Neural crest cell (in vitro differentiated cells): ENCODE measurements around the gene RASGRP4. TPM values are rescaled to one million over a fixed set of nuclear protein-coding genes. Genes with fewer than 3 reads are reported as not detected.

Experiments
- DNase-seq: peaks from one replicate; pipeline ENCODE4 v3.0.0; 2021; ENCODE audit warnings: low read depth, mixed read lengths, low spot score
- H3K27ac Mint-ChIP-seq: one replicate; pipeline ENCODE4 v1.8.0; 2021; ENCODE audit warnings: mild to moderate bottlenecking, mixed read lengths; ENCODE audit not compliant: unreplicated experiment
- H3K27me3 Mint-ChIP-seq: 2 replicates; pipeline ENCODE4 v1.8.0; 2021; ENCODE audit warnings: low read depth, mild to moderate bottlenecking, mixed read lengths
- H3K36me3 Mint-ChIP-seq: 2 replicates; pipeline ENCODE4 v1.8.0; 2021; ENCODE audit warnings: low read depth, mild to moderate bottlenecking, mixed read lengths
- H3K4me1 Mint-ChIP-seq: 2 replicates; pipeline ENCODE4 v1.8.0; 2021; ENCODE audit warnings: mixed read lengths
- H3K4me3 Mint-ChIP-seq: one replicate; pipeline ENCODE4 v1.8.0; 2021; ENCODE audit warnings: mild to moderate bottlenecking, mixed read lengths
- H3K9me3 Mint-ChIP-seq: 2 replicates; pipeline ENCODE4 v1.8.0; 2021; ENCODE audit warnings: mixed read lengths
- total RNA-seq: library from RNA; stranded (reverse); gene quantifications from 2 replicates; pipeline ENCODE4 v1.2.1, GENCODE V29; 2021
- TF ChIP-seq, protein P1 (sequence below): fragments of 200-600 bp; sonication (generic); conservative IDR thresholded peaks from 2 replicates; pipeline ENCODE4 v1.5.0; 2021; ENCODE audit warnings: antibody characterized with exemption, mild to moderate bottlenecking

The RASGRP4 gene
- total RNA-seq, 1 donor from 2014 or later, result 0.58 TPM

DNA sequence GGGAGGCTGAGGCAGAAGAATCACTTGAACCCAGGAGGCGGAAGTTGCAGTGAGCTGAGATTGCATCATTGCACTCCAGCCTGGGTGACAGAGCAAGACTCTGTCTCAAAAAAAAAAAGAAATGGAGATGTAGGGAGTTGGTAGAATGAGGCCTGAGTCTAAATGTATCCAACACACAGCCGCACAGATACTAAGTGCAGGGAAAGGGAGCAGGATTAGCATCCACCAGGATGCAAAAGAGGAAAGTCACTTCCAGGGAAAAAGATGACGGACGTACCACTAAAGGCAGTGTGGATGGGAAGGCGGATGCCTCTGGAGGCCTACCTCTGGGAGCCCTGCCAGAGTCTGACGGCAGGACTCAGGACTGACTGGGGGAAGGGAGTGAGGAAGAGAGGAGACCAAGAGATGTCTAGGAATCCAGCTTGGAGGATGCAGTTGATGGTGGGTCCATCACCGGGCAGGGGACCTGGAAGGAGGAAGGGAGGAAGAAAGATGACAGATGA is 16.3 kb downstream of the RASGRP4 start:
- Mint-ChIP-seq H3K9me3 (no peaks in the 10 kb centered on the region), H3K36me3 (no peaks in the 10 kb centered on the region), H3K27me3 (no peaks in the 10 kb centered on the region), H3K4me1 (no peaks in the 10 kb centered on the region), H3K27ac (no peak overlapping the region), H3K4me3 (no peak overlapping the region)
- TF ChIP-seq, protein P1, sequence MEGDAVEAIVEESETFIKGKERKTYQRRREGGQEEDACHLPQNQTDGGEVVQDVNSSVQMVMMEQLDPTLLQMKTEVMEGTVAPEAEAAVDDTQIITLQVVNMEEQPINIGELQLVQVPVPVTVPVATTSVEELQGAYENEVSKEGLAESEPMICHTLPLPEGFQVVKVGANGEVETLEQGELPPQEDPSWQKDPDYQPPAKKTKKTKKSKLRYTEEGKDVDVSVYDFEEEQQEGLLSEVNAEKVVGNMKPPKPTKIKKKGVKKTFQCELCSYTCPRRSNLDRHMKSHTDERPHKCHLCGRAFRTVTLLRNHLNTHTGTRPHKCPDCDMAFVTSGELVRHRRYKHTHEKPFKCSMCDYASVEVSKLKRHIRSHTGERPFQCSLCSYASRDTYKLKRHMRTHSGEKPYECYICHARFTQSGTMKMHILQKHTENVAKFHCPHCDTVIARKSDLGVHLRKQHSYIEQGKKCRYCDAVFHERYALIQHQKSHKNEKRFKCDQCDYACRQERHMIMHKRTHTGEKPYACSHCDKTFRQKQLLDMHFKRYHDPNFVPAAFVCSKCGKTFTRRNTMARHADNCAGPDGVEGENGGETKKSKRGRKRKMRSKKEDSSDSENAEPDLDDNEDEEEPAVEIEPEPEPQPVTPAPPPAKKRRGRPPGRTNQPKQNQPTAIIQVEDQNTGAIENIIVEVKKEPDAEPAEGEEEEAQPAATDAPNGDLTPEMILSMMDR, result no peak
- no peak for DNase-seq

DNA sequence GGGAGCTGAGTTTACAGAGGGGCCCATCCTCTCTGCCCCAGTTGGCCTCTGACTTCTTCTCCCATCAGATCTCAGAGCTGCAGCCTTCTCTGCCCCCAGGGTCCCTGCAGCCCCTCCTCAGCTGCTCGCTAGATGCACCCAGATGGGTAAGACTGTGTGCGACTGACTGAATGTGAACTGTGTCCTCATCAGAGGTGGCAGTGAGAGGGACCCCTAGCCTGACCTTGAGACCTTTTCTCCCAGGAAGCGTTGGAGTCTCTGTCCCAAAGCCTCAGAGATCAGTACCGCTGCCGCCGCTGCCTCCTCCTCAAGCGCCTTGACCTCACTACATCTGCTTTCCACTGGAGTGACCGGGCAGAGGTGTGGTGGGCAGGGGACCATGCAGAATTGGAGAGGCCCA is 20.7 kb downstream of the RASGRP4 start:
- DNase-seq, result no peak
- H3K27me3 Mint-ChIP-seq, result peaks cover 3% of the 10 kb centered on the region
- H3K9me3 Mint-ChIP-seq, result no peaks in the 10 kb centered on the region
- TF ChIP-seq, protein P1, result no peak
- no peak overlapping the region for H3K27ac Mint-ChIP-seq
- peak overlapping the region; percentile 59 for H3K4me3 Mint-ChIP-seq
- H3K4me1 Mint-ChIP-seq, result peaks cover 4% of the 10 kb centered on the region
- no peaks in the 10 kb centered on the region for H3K36me3 Mint-ChIP-seq

DNA sequence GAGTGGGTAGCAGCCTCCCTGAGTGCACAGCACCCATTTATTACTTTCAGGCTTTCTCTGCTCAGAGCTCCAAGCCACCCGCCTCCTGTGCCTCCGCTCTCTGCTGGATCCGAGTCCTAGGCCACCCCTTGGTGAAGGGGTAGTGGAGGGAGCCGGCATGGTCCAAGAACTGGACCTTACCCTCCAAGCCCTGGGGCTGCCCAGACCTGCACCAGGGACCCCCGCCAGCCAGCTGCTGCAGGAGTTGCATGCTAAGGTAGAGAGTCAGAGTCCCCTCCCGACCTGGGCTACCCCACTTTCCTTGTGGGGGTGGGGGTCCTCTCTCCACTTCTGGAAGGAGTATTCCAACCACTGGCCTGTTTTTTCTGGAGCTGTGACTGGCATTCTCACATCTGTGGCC is 21.2 kb downstream of the RASGRP4 start:
- Mint-ChIP-seq H3K4me1 (peaks cover 4% of the 10 kb centered on the region), H3K27me3 (peaks cover 5% of the 10 kb centered on the region), H3K27ac (no peak overlapping the region), H3K9me3 (no peaks in the 10 kb centered on the region), H3K36me3 (no peaks in the 10 kb centered on the region), H3K4me3 (peak overlapping the region; percentile 59)
- TF ChIP-seq, protein P1, result no peak
- no peak for DNase-seq

DNA sequence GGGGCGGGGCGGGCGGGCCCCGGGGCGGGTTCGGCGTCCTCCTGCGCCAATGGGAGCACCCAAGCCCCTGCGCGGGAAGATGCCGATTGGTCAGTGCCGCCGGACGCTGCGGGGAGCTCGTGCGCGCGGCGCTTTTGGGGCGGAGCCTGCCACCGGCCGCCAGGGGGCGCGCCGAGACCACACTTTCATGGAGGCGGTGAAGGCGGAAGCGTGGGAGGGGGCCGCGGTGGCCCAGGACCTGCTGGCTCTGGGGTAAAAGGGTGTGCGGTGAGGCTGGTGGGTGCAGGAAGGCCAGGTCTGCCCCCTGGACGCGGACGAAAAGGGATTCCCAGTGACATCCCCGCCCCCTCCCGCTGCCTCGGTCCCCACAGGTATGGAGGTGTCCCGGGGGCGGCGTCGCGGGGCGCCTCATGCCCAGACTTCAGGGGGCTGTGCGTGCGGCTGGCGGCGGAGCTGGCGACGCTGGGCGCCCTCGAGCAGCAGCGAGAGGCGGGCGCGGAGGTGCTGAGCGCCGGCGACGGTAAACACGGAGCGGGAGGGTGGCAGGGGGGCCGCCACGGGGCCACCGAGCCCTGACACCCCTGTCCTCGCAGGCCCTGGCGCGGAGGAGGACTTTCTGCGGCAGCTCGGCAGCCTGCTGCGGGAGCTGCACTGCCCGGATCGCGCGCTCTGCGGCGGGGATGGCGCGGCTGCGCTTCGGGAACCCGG is 22.9 kb downstream of the RASGRP4 start, which contains the start of gene FAM98C:
Gene FAM98C (plus strand): TSS at position 127 of the 708 bp plus-strand sequence. CDS start 61 bp downstream, at position 188.
- DNase-seq, result peak; percentile 99
- TF ChIP-seq, protein P1, result peak; percentile 100
- Mint-ChIP-seq H3K27ac (no peak within 1 kb of the TSS), H3K4me3 (peak within 1 kb of the TSS; percentile 86), H3K4me1 (peaks cover 4% of the 10 kb centered on the region), H3K27me3 (peaks cover 9% of the 10 kb centered on the region), H3K9me3 (no peaks in the 10 kb centered on the region), H3K36me3 (no peaks in the 10 kb centered on the region)

DNA sequence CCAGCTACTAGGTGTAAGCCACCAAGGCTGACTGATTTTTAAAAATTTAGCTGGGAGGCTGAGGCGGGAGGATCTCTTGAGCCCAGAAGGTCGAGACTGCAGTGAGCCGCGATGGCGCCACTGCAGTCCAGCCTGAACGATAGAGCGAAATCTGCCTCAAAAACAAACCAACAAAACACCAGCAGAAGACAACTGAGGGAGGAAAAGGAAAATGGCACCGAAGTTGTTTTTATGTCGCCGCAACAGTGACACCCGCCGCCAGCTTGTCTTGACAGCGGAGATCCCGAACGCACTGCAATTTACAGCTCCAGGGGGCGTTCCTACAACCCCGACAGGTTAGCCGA is 23.4 kb downstream of the RASGRP4 start:
- Mint-ChIP-seq H3K9me3 (no peaks in the 10 kb centered on the region), H3K27ac (no peak overlapping the region), H3K4me1 (peaks cover 4% of the 10 kb centered on the region), H3K36me3 (no peaks in the 10 kb centered on the region), H3K4me3 (peak overlapping the region; percentile 86), H3K27me3 (peaks cover 9% of the 10 kb centered on the region)
- TF ChIP-seq, protein P1, result no peak
- no peak for DNase-seq
